Immature natural killer cell (primary cell): ENCODE measurements around the gene SLIT3. TPM values are rescaled to one million over a fixed set of nuclear protein-coding genes. Genes with fewer than 3 reads are reported as not detected.

Experiments
- DNase-seq, 3 donors: peaks; one replicate each; pipeline ENCODE4 v3.0.0; 2022; ENCODE audit warnings: mixed read lengths in 1 of 3
- H3K27ac Mint-ChIP-seq, 6 donors: one replicate each; pipeline ENCODE4 v1.8.0; 2020; ENCODE audit warnings: mixed read lengths in 6 of 6, mild to moderate bottlenecking in 5 of 6, inconsistent platforms in 4 of 6, moderate library complexity in 3 of 6
- H3K27me3 Mint-ChIP-seq, 3 donors: one replicate each; pipeline ENCODE4 v1.8.0; 2020 to 2021; ENCODE audit warnings: low read depth in 3 of 3, mild to moderate bottlenecking in 3 of 3, mixed read lengths in 3 of 3, moderate library complexity in 3 of 3, inconsistent platforms in 1 of 3
- H3K36me3 Mint-ChIP-seq, 3 donors: one replicate each; pipeline ENCODE4 v1.8.0; 2020; ENCODE audit warnings: mixed read lengths in 3 of 3, inconsistent platforms in 2 of 3, mild to moderate bottlenecking in 2 of 3
- H3K4me1 Mint-ChIP-seq, 2 donors: one replicate each; pipeline ENCODE4 v1.8.0; 2020; ENCODE audit warnings: inconsistent platforms in 2 of 2, mild to moderate bottlenecking in 2 of 2, mixed read lengths in 2 of 2, moderate library complexity in 1 of 2
- H3K4me3 Mint-ChIP-seq, 5 donors: one replicate each; pipeline ENCODE4 v1.8.0; 2020; ENCODE audit warnings: mild to moderate bottlenecking in 5 of 5, mixed read lengths in 5 of 5, inconsistent platforms in 3 of 5, moderate library complexity in 3 of 5
- H3K9me3 Mint-ChIP-seq, 6 donors: one replicate each; pipeline ENCODE4 v1.8.0; 2020; ENCODE audit warnings: mild to moderate bottlenecking in 6 of 6, mixed read lengths in 6 of 6, inconsistent platforms in 4 of 6, moderate library complexity in 3 of 6
- polyA plus RNA-seq, 3 donors: library from polyadenylated mRNA; unstranded; fragments of 300-500 nt; fragmentation: Illumina TruSeq; gene quantifications; one replicate each; pipeline ENCODE4 v1.2.3, GENCODE V29; 2021

Gene SLIT3
- polyA plus RNA-seq, 3 donors from 2014 or later = 0.47 to 0.90 TPM; not detected in 1

DNA sequence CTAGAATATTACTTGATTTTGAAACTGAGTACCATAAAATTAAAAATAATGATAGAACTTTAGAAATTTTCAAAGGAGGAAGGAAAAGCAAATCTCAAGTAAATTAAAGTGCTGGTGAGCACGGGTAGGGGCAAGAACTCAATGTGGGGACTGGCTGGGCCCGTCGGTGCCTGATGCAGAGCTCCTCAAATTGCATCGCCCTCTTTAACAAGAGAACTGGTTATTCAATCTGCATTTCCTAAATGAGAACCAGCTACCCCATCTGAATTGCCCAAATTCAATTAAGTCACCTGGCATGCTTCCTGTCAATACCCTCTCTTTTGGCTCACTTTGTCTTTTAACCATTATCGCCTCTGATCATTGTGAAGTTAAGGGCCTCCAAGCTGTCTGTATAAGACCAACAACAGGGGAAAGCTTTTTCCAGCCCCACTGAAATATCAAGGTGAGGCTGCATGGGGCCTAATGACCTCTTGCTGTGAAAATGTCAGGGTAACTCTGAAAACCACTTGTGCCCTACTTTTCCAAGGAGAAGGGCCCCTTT, 316.7 kb downstream of the SLIT3 start:
- no peaks in the 10 kb centered on the region for H3K9me3 Mint-ChIP-seq

DNA sequence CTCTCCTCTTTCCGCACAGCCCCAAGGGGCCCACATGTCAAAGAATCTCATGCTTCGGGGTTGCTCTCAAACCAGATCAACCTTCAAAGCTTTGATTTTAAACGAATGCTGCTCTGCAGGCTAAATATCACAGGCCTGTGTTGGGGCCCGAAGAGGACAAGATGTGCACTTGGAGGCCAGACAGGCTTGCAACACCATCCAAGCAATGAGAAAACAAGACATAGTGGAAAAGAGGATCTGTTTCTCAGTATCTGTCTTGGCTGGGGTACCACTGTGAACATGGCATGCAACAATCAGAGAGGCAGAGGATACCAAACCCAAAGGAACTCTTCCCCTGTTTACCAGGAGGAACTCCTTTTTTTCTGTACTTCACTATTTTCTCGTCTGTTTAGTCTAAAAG, 321.8 kb downstream of the SLIT3 start:
- Mint-ChIP-seq H3K9me3 (no peaks in the 10 kb centered on the region), H3K27me3 (peaks cover 2 to 19% (median 6%) of the 10 kb centered on the region in 3 donors)

More for the DNA sequence above, 316.7 kb downstream of the SLIT3 start:
- DNase-seq = no peak
- Mint-ChIP-seq H3K27ac (no peak overlapping the region), H3K4me3 (no peak overlapping the region), H3K36me3 (no peaks in the 10 kb centered on the region), H3K27me3 (peaks cover 3 to 5% (median 3%) of the 10 kb centered on the region in 3 donors), H3K4me1 (no peaks in the 10 kb centered on the region)

DNA sequence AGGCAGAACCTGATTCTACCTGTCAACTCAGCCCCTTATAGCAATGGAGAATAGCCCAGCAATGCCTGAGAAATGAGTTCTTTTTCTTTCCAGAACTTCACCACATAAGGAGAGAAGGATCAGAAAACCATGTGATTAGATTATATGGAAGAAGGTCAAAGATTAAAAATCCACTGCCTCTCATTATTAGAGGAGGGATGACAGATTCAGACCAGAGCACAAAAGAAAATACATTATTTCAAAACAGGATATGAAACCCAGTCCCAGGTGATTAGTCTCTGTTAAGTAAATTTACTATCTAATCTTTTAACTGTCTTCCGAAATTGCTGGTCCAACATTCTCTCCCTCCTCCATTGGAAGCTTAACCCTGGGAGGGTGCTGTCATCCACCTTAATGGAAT, 322.4 kb downstream of the SLIT3 start:
- Mint-ChIP-seq H3K4me1 (no peaks in the 10 kb centered on the region), H3K4me3 (no peak overlapping the region), H3K27me3 (peaks cover 2 to 21% (median 6%) of the 10 kb centered on the region in 3 donors), H3K27ac (no peak overlapping the region), H3K9me3 (no peaks in the 10 kb centered on the region), H3K36me3 (no peaks in the 10 kb centered on the region)
- DNase-seq = no peak

More for the DNA sequence above, 321.8 kb downstream of the SLIT3 start:
- Mint-ChIP-seq H3K36me3 (no peaks in the 10 kb centered on the region), H3K4me3 (no peak overlapping the region), H3K27ac (no peak overlapping the region), H3K4me1 (no peaks in the 10 kb centered on the region)
- DNase-seq = no peak

DNA sequence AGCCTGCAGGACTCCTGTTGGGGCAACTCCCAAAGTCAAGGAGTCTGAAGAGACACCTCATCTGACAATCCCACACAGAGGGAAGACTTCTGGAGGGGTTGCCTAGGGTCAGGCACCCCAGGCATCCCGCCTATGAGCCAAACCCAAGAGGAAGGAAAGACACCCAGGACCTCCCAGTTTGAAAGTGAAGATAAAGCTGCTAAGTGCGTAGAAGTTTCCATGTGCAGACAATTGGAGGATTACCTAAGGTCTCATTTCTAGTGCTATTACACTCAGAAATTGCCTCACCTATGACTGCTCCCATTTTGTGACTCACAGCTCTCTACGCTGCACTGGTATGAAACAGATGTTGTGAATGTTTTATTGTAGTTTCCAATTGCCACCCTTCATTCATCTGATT, 322.9 kb downstream of the SLIT3 start:
- H3K27me3 Mint-ChIP-seq = peaks cover 2 to 21% (median 6%) of the 10 kb centered on the region in 3 donors
- no peak overlapping the region for H3K27ac Mint-ChIP-seq
- H3K4me1 Mint-ChIP-seq = no peaks in the 10 kb centered on the region

DNA sequence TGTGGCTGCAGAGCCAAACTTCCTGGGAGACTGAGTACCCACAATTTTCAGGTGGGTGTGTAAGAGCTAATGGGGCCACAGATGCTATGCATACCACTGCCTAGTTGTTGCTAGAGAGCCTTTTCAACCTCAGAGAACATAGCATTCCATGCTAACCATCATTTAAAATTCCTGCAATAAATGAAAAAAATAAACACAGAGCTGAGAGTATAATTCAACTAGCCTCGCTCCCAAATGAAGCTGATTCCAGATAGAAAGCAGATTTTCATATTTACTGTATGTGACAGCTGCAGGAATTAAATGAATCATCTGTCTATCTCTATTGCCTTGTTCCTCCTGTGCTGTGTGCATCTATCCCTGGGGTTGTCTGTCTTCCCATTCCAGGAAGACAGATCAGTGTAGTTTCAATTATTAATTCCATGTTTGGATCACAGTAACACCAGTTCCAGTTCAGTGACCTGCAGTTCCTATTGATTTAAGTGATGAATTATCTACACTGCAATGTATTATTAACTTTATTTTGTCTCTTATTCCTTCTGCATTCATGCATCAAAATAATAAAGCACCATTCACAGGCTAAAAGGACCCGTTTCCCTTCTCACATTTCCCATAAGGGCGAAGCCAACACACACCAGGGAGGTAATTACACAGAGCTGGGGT, 324.5 kb downstream of the SLIT3 start:
- H3K4me3 Mint-ChIP-seq = no peak overlapping the region
- H3K27me3 Mint-ChIP-seq = peaks cover 2 to 25% (median 8%) of the 10 kb centered on the region in 3 donors

More for the DNA sequence above, 322.9 kb downstream of the SLIT3 start:
- DNase-seq = no peak
- Mint-ChIP-seq H3K36me3 (no peaks in the 10 kb centered on the region), H3K9me3 (no peaks in the 10 kb centered on the region), H3K4me3 (no peak overlapping the region)

DNA sequence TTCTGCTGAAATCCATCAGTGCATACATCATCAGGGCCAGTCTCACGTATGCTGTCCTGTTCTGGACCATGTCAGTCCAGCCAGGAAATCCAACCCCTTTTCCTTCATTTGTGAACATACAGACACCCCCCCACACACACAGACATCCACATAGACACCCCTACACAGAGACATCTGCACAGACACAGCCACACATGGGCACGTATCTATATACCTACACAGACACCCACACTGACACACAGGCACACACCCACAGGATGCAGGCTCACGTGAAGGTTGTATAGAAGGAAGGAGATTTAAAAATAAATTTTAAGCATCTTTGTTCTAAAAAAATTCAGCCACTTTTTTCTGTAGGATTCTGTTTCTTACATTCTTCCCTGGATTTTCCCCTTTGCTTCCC, 325.6 kb downstream of the SLIT3 start:
- Mint-ChIP-seq H3K36me3 (no peaks in the 10 kb centered on the region), H3K4me3 (no peak overlapping the region), H3K9me3 (peaks cover 0 to 1% (median 0%) of the 10 kb centered on the region in 6 donors), H3K27me3 (peaks cover 2 to 22% (median 8%) of the 10 kb centered on the region in 3 donors), H3K27ac (no peak overlapping the region), H3K4me1 (no peaks in the 10 kb centered on the region)
- no peak for DNase-seq

More for the DNA sequence above, 324.5 kb downstream of the SLIT3 start:
- Mint-ChIP-seq H3K4me1 (no peaks in the 10 kb centered on the region), H3K9me3 (peaks cover 0 to 1% (median 0%) of the 10 kb centered on the region in 6 donors), H3K27ac (no peak overlapping the region), H3K36me3 (no peaks in the 10 kb centered on the region)
- DNase-seq = no peak

DNA sequence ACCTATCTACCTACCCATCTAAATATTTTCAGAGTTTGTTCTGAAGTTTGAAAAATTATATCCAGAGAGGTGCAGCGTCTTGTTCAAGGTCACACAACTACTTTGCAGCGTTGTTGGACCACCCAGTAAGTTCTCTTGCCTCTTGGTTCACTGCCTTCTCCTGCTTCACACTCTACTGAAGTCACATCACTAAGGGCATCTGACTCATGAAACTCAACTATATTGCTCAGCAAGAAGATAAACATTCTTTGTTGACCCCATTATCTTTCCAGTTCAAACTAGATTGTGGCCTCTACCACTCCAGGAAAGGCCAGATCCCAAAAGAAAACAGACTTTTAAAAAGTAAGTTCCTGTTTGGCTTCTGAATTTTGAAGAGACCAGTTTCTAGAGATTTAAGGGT, 326.9 kb downstream of the SLIT3 start:
- Mint-ChIP-seq H3K27ac (no peak overlapping the region), H3K36me3 (no peaks in the 10 kb centered on the region), H3K27me3 (peaks cover 4 to 22% (median 12%) of the 10 kb centered on the region in 3 donors), H3K9me3 (peaks cover 0 to 1% (median 0%) of the 10 kb centered on the region in 6 donors), H3K4me3 (no peak overlapping the region), H3K4me1 (no peaks in the 10 kb centered on the region)
- DNase-seq = no peak

DNA sequence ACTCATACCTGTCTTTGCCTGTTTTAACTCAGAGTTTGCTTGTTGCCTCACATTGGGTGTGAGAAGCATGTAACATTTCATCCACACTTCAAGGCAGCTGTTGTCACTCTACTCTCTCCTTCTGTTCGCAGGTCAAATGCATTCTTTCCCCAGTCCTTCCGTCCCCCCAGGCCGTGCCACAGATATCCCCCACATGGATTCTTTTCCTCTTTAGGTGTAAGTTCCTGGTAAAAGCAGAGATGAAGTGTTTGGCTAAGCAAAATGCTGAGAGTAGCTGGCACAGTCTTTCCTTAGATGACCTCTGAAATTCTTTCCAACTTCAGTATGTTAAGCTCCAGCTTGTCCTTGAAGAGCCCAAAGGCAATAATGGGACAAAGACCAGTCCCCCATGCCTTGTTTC, 328.2 kb downstream of the SLIT3 start:
- Mint-ChIP-seq H3K4me3 (no peak overlapping the region), H3K9me3 (peaks cover 0 to 1% (median 0%) of the 10 kb centered on the region in 6 donors), H3K27me3 (peaks cover 4 to 26% (median 17%) of the 10 kb centered on the region in 3 donors), H3K27ac (no peak overlapping the region), H3K4me1 (no peaks in the 10 kb centered on the region), H3K36me3 (no peaks in the 10 kb centered on the region)
- DNase-seq = no peak

DNA sequence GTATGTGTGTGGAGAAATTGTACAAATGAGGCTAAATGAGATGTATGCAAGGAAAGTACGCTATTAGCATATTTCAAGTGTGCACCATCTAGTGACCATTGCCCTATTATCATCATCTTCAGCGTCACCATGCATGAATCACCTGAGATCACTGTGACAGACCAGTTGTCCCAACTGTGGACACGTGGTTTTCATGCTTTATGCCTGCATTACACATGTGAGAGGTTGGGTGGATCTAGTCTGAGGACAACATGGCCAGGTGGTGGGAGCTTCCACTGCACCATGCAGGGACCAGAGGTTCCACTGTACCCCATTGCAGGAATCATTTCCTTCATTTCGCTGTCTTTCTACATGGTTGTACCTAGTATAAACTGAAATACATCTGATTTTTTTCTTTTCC, 329.8 kb downstream of the SLIT3 start:
- Mint-ChIP-seq H3K4me3 (no peak overlapping the region), H3K9me3 (peaks cover 0 to 1% (median 0%) of the 10 kb centered on the region in 6 donors), H3K27me3 (peaks cover 2 to 20% (median 17%) of the 10 kb centered on the region in 3 donors), H3K36me3 (no peaks in the 10 kb centered on the region), H3K27ac (no peak overlapping the region), H3K4me1 (no peaks in the 10 kb centered on the region)
- no peak for DNase-seq

DNA sequence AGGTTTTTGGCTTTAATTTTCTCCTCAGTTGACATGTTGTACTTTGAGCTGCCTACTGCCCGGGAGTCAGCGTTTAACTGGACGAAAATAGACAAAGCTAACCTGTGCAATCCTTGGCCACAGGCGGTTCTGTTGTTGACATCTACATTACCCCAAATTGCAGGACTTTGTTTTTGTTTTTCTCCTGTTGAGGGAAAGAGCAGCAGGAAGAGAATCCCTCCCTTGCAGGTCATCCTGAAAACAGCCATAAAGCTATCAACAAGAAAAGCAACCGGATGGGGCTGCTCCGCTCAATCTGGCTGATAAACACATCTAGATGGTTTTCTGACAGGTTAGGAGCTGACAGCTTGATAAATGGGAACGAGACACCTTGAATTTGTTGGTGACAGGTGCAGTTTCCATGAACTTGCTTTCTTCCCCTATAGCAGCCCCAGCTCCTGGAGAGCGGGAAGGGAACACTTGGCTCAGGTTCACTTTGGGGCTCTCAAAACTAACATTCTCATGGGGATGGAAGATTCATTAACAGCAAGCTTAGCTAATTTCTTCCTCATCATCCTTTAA, 331.5 kb downstream of the SLIT3 start:
- H3K36me3 Mint-ChIP-seq = no peaks in the 10 kb centered on the region

DNA sequence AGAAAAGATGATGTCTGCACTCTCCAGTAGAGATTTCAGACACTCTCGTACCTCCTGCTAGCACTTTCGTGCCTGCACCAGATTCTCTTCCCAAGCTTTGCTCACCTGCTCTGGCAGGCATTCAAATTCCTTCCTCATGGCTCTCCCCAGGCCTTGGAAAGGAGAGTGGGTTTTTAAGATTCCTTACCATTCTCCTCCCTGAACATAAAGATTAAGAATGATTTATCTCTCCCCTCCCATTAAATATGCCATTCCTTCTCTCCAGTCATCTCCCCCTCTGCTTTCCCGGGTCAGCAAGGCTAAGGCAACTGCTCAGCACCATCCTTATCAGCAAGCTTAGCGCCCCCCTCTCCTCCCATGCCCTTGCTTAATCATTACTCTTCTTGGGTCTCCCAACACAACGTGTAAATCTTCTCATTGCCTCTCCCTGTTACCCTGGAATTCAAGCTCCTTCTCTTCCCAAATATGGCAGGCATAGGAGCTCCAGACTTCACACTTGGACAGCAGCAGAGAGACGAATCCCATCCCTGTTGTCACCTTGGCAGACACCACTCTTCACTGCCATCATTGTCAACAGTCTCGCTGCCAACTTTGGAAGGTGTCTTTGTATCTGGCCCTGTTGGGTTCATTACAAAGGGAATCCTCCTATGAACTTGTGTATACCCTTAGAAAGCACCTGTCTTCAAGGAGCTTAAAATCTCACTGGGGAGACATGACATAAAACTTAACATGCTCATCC, 332.9 kb downstream of the SLIT3 start:
- Mint-ChIP-seq H3K4me3 (no peak overlapping the region), H3K36me3 (no peaks in the 10 kb centered on the region), H3K27ac (no peak overlapping the region), H3K4me1 (no peaks in the 10 kb centered on the region), H3K27me3 (peaks cover 6 to 15% (median 10%) of the 10 kb centered on the region in 3 donors), H3K9me3 (peaks cover 0 to 1% (median 0%) of the 10 kb centered on the region in 6 donors)
- DNase-seq = no peak

More for the DNA sequence above, 331.5 kb downstream of the SLIT3 start:
- DNase-seq = no peak
- Mint-ChIP-seq H3K9me3 (peaks cover 0 to 1% (median 0%) of the 10 kb centered on the region in 6 donors), H3K4me1 (no peaks in the 10 kb centered on the region), H3K27me3 (peaks cover 2 to 15% (median 13%) of the 10 kb centered on the region in 3 donors), H3K27ac (no peak overlapping the region), H3K4me3 (no peak overlapping the region)

DNA sequence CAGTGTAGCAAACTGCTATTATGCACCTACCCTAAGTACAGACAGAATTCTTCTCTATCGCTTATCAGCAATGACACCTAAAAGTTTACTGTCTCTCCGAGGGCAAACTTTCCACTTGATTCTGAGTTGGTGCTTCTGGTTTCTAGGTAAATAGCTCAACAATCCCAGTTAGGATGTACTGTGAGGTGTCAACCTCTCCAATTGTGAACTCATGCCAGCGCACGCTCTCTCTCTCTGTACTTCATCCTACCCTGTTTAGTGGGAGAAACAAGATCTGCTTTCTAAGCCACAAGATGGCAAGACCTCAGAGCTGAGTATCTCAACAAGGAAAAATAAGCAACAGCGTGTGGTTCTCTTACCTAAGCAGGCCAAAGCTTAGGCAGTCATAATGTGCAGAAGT, 335.3 kb downstream of the SLIT3 start:
- Mint-ChIP-seq H3K4me1 (peaks cover 0 to 2% of the 10 kb centered on the region in 2 donors), H3K36me3 (no peaks in the 10 kb centered on the region), H3K27me3 (peaks cover 6 to 10% (median 8%) of the 10 kb centered on the region in 3 donors), H3K4me3 (no peak overlapping the region), H3K27ac (no peak overlapping the region), H3K9me3 (no peaks in the 10 kb centered on the region)
- no peak for DNase-seq

DNA sequence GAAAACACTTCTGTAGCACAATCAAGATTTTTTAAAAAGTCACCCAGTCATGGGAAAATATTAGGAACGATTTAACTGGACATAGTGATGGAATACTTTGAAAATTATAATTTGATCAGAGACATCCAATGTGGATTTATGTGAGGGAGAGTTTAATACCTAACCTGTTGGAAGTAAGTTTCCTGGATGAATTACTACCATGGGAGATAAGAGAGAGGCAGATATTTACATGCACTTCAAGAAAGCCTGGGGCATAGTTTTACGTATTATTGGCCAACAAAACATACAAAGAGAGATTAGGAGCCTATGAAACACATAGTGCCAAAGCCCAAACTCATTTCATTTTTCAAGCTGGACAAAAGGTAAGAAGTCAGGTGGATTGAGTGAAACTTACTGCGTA, 336.8 kb downstream of the SLIT3 start:
- no peaks in the 10 kb centered on the region for H3K36me3 Mint-ChIP-seq
- peaks cover 0 to 9% of the 10 kb centered on the region in 2 donors for H3K4me1 Mint-ChIP-seq
- H3K27me3 Mint-ChIP-seq = peaks cover 4 to 8% (median 6%) of the 10 kb centered on the region in 3 donors
- H3K27ac Mint-ChIP-seq = no peak overlapping the region
- H3K4me3 Mint-ChIP-seq = no peak overlapping the region
- no peaks in the 10 kb centered on the region for H3K9me3 Mint-ChIP-seq
- DNase-seq = no peak

DNA sequence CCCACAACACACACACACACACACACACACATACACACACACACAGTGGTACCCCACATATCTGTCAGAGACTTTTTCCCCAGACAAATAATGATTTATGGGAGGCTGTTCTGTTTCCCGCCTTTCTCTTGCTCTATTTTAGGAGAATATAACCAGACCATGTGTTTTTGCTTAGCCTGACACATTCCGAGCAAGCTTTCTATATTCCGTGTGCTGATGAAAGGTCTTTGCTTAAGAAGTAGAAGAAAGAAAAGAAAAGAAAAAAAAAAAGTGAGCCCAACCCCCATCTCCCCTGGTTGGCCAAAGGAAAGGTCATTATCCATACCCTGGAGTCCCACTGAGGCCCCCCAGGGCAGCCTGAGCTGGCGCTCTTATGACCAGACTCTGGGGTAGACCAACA, 338.6 kb downstream of the SLIT3 start:
- DNase-seq = no peak
- Mint-ChIP-seq H3K4me3 (no peak overlapping the region), H3K27me3 (peaks cover 0 to 4% (median 4%) of the 10 kb centered on the region in 3 donors), H3K27ac (no peak overlapping the region), H3K4me1 (peaks cover 0 to 9% of the 10 kb centered on the region in 2 donors), H3K36me3 (no peaks in the 10 kb centered on the region), H3K9me3 (no peaks in the 10 kb centered on the region)
